22Rv1 (cell line): ENCODE data around the gene ATP13A2.

Source experiments
- ZFX ChIP-seq: fragments of 450-650 bp; IDR thresholded peaks from 2 replicates; pipeline ENCODE4 v1.6.1; 2017; ENCODE audit warnings: antibody characterized with exemption, borderline replicate concordance
- TF ChIP-seq, protein P1 (sequence below): fragments of 450-650 bp; IDR thresholded peaks from 2 replicates; pipeline ENCODE4 v1.5.1; 2017; ENCODE audit warnings: mild to moderate bottlenecking

DNA sequence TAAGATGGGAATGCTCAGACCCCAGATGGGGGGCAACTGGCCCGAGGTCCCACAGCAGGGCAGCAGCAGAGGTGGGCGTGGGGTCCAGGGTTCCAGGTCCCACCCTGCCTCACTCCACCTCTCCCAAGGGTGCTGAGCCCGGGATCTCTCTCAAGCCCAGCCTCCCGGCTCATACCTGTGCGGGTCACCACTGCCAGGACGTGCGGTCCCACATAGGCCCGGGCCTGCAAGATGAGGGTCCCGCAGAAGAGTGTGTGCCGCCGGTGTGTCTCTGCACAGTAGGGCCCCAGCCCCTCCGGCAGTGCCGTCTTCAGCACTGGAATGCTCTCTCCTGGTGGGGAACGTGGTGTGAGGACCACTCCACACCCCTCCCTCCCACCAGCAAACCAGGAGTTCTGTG is 14.9 kb downstream of the ATP13A2 start:
- TF ChIP-seq, protein P1, sequence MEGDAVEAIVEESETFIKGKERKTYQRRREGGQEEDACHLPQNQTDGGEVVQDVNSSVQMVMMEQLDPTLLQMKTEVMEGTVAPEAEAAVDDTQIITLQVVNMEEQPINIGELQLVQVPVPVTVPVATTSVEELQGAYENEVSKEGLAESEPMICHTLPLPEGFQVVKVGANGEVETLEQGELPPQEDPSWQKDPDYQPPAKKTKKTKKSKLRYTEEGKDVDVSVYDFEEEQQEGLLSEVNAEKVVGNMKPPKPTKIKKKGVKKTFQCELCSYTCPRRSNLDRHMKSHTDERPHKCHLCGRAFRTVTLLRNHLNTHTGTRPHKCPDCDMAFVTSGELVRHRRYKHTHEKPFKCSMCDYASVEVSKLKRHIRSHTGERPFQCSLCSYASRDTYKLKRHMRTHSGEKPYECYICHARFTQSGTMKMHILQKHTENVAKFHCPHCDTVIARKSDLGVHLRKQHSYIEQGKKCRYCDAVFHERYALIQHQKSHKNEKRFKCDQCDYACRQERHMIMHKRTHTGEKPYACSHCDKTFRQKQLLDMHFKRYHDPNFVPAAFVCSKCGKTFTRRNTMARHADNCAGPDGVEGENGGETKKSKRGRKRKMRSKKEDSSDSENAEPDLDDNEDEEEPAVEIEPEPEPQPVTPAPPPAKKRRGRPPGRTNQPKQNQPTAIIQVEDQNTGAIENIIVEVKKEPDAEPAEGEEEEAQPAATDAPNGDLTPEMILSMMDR, result no peak
- no peak for TF ChIP-seq ZFX
